Stimulated activated CD4-positive, alpha-beta T cell treated with anti-CD3 and anti-CD28 coated beads, Interleukin-12 subunit alpha, Interleukin-12 subunit beta, amount 100 ng/mL, for 48 hours (primary cell): ENCODE data around the gene IGSF5.
"Not testable (repeated sequence)": the region's sequence is repeated elsewhere in the genome, so short reads cannot be mapped to it uniquely, and the experiment has no call there.

Experiments used
- DNase-seq, 3 donors: peaks; one replicate each; pipeline ENCODE4 v3.0.0-alpha.2; 2020; ENCODE audit warnings: low read depth in 2 of 3, low spot score in 1 of 3

Gene IGSF5

GRCh38 chr21:39738566-39738965 is 6.4 kb upstream of the IGSF5 start:
- no peak for DNase-seq

- DNase-seq, result not testable (repeated sequence)
Measured at GRCh38 chr21:39739531-39739930, 5.5 kb upstream of the IGSF5 start.

- not testable (repeated sequence) for DNase-seq
Measured at GRCh38 chr21:39742561-39742960, 2.4 kb upstream of the IGSF5 start.

GRCh38 chr21:39745332-39745731 is 349 bp downstream of the IGSF5 start:
- DNase-seq, result not testable (repeated sequence)

- no peak for DNase-seq
Measured at GRCh38 chr21:39750670-39751069, 5.7 kb downstream of the IGSF5 start.

GRCh38 chr21:39754811-39755210 is 9.8 kb downstream of the IGSF5 start:
- DNase-seq, result no peak

- no peak for DNase-seq
Measured at GRCh38 chr21:39756285-39756684, 11.3 kb downstream of the IGSF5 start.

GRCh38 chr21:39763272-39763970 is 18.4 kb downstream of the IGSF5 start:
- no peak for DNase-seq

- no peak for DNase-seq
Measured at GRCh38 chr21:39774227-39774626, 29.2 kb downstream of the IGSF5 start.

- no peak for DNase-seq
Measured at GRCh38 chr21:39775816-39776215, 30.8 kb downstream of the IGSF5 start.

GRCh38 chr21:39776589-39776988 is 31.6 kb downstream of the IGSF5 start:
- no peak for DNase-seq

GRCh38 chr21:39781331-39781730 is 36.3 kb downstream of the IGSF5 start:
- no peak for DNase-seq

- no peak for DNase-seq
Measured at GRCh38 chr21:39788383-39788782, 43.4 kb downstream of the IGSF5 start.

GRCh38 chr21:39796466-39796865 is 51.5 kb downstream of the IGSF5 start:
- no peak for DNase-seq

GRCh38 chr21:39799178-39799577 is 54.2 kb downstream of the IGSF5 start:
- no peak for DNase-seq

GRCh38 chr21:39800311-39800710 is 55.3 kb downstream of the IGSF5 start:
- no peak for DNase-seq

GRCh38 chr21:39802217-39802616 is 57.2 kb downstream of the IGSF5 start:
- DNase-seq, result no peak

- DNase-seq, result no peak
Measured at GRCh38 chr21:39803393-39803792, 58.4 kb downstream of the IGSF5 start.

GRCh38 chr21:39804240-39804639 is 59.3 kb downstream of the IGSF5 start:
- no peak for DNase-seq

GRCh38 chr21:39805983-39806382 is 61.0 kb downstream of the IGSF5 start:
- no peak for DNase-seq

GRCh38 chr21:39807738-39808137 is 62.8 kb downstream of the IGSF5 start:
- DNase-seq, result no peak

- DNase-seq, result no peak
Measured at GRCh38 chr21:39809936-39810335, 65.0 kb downstream of the IGSF5 start.

GRCh38 chr21:39812983-39813382 is 68.0 kb downstream of the IGSF5 start:
- no peak for DNase-seq
